Testis (tissue), 3 donors: ENCODE data around the gene LAMA3. TPM values are rescaled to one million over a fixed set of nuclear protein-coding genes. Genes with fewer than 3 reads are reported as not detected.

ENCODE experiments used
- DNase-seq: peaks from one replicate; pipeline ENCODE4 v3.0.0-alpha.2; 2019
- H3K27ac ChIP-seq, 2 donors: fragments of 200-600 bp; sonication (generic); one replicate each; pipeline ENCODE4 v1.5.1; 2019
- H3K27me3 ChIP-seq: fragments of 200-600 bp; sonication (generic); one replicate; pipeline ENCODE4 v1.5.1; 2019
- H3K36me3 ChIP-seq: fragments of 200-600 bp; sonication (generic); one replicate; pipeline ENCODE4 v1.5.1; 2017; ENCODE audit warnings: low read depth; ENCODE audit errors: missing control alignments
- H3K4me1 ChIP-seq: fragments of 200-600 bp; sonication (generic); one replicate; pipeline ENCODE4 v1.5.1; 2019
- H3K4me3 ChIP-seq, 2 donors: fragments of 200-600 bp; sonication (generic); one replicate each; pipeline ENCODE4 v1.5.1; 2017 to 2019
- H3K9me3 ChIP-seq: fragments of 200-600 bp; sonication (generic); one replicate; pipeline ENCODE4 v1.5.1; 2017
- CTCF ChIP-seq, 3 experiments: fragments of 450-650 bp in 2 of 3; fragments of 200-600 bp in 1 of 3; sonication (generic) in 1 of 3; IDR thresholded peaks; one replicate each; pipeline ENCODE4 v1.5.1; 2016 to 2019; ENCODE audit warnings: antibody characterized with exemption in 3 of 3, mild to moderate bottlenecking in 2 of 3, moderate library complexity in 1 of 3
- POLR2A ChIP-seq: fragments of 450-650 bp; IDR thresholded peaks from one replicate; pipeline ENCODE4 v1.6.1; 2017; ENCODE audit warnings: antibody characterized with exemption, mild to moderate bottlenecking, moderate library complexity
- WGBS, 2 donors: methylation state at CpG; one replicate each; pipeline ENCODE4 v1.1.5; 2018; 5-methylcytosine and 5-hydroxymethylcytosine counted together
- intact Hi-C: fragments of 100-400 bp; cut with DNase I; formaldehyde crosslinking; loops from one replicate; pipeline ENCODE4 v1.15.1; 2023; ENCODE audit warnings: low total_unique reads
- polyA plus RNA-seq: library from polyadenylated mRNA; stranded (reverse); fragments of 350-450 nt; fragmentation: Illumina TruSeq; extraction: RNeasy Lipid Tissue Mini Kit (QIAGEN cat#74804); gene quantifications from one replicate; pipeline ENCODE4 v1.2.3, GENCODE V29; 2014; ENCODE audit warnings: low read depth, low replicate concordance; ENCODE audit not compliant: insufficient read depth
- total RNA-seq, 2 donors: library from RNA; depleted of rRNA; stranded (reverse); fragments of >200 nt; gene quantifications; one replicate each; pipeline ENCODE4 v1.2.3, GENCODE V29; 2016

Gene LAMA3
- total and polyA plus RNA-seq, 3 donors from 2014 or later, result 11.9 to 22.1 (median 14.1) TPM

GRCh38 chr18:23872701-23873550 is 183.7 kb downstream of the LAMA3 start:
- 80% methylated on average over 25 of the region's 25 CpGs for WGBS, 2 donors
- Histone ChIP-seq H3K27ac (no peak overlapping the region), H3K9me3 (no peaks in the 10 kb centered on the region), H3K27me3 (no peaks in the 10 kb centered on the region), H3K36me3 (no peaks in the 10 kb centered on the region), H3K4me1 (no peaks in the 10 kb centered on the region), H3K4me3 (no peak overlapping the region)
- DNase-seq, result no peak
- intact Hi-C loops, result no loop called here
- TF ChIP-seq CTCF (IDR thresholded peaks at IDR 0.05), result no peak
- no peak for TF ChIP-seq POLR2A

GRCh38 chr18:23875966-23876895 is 187.0 kb downstream of the LAMA3 start:
- no peak for DNase-seq
- no peaks in the 10 kb centered on the region for H3K27me3 ChIP-seq
- no peak overlapping the region for H3K4me3 ChIP-seq
- H3K9me3 ChIP-seq, result no peaks in the 10 kb centered on the region
- no peak overlapping the region for H3K27ac ChIP-seq
- WGBS, 2 donors, result 84 to 87% methylated on average over 11 of the region's 11 CpGs
- H3K36me3 ChIP-seq, result no peaks in the 10 kb centered on the region
- no peak for TF ChIP-seq CTCF (IDR thresholded peaks at IDR 0.05)
- TF ChIP-seq POLR2A, result no peak
- intact Hi-C loops, result no loop called here
- no peaks in the 10 kb centered on the region for H3K4me1 ChIP-seq

- WGBS, 2 donors, result 74 to 84% methylated on average over 6 to 7 of the region's 7 CpGs
- H3K36me3 ChIP-seq, result no peaks in the 10 kb centered on the region
- H3K27ac ChIP-seq, result no peak overlapping the region
- TF ChIP-seq POLR2A, result no peak
- TF ChIP-seq CTCF (IDR thresholded peaks at IDR 0.05), result no peak
- no peaks in the 10 kb centered on the region for H3K27me3 ChIP-seq
- no peak for DNase-seq
- H3K4me1 ChIP-seq, result peaks cover 4% of the 10 kb centered on the region
- intact Hi-C loops, result no loop called here
- H3K9me3 ChIP-seq, result no peaks in the 10 kb centered on the region
- no peak overlapping the region for H3K4me3 ChIP-seq
These were observed 187.7 kb downstream of the LAMA3 start for GRCh38 chr18:23876921-23877320.

- no peaks in the 10 kb centered on the region for H3K36me3 ChIP-seq
- no peak overlapping the region for H3K27ac ChIP-seq
- TF ChIP-seq POLR2A (no peak), CTCF (IDR thresholded peaks at IDR 0.05) (no peak)
- no peaks in the 10 kb centered on the region for H3K9me3 ChIP-seq
- H3K4me3 ChIP-seq, result no peak overlapping the region
- no peak for DNase-seq
- H3K4me1 ChIP-seq, result peaks cover 5% of the 10 kb centered on the region
- intact Hi-C loops, result no loop called here
- WGBS, 2 donors, result 72 to 84% methylated on average over 4 of the region's 4 CpGs
- no peaks in the 10 kb centered on the region for H3K27me3 ChIP-seq
These were observed 188.1 kb downstream of the LAMA3 start for GRCh38 chr18:23877371-23877770.
